Measurements from ENCODE around the gene TMC5.

The TMC5 gene

GRCh38 chr16:19378511-19378910 is 39.2 kb upstream of the TMC5 start:
- TF ChIP-seq CTCF (IDR thresholded peaks at IDR 0.05): no peak

GRCh38 chr16:19379838-19380237 is 37.8 kb upstream of the TMC5 start:
- peaks cover 45% of the 10 kb centered on the region for H3K27me3 ChIP-seq
- H3K4me1 ChIP-seq (ENCODE audit: control insufficient read depth in 1 of 2, insufficient read depth in 1 of 2, low read depth in 1 of 2, low read length in 1 of 2): no peaks in the 10 kb centered on the region
- H3K9me3 ChIP-seq: no peaks in the 10 kb centered on the region
- no peak overlapping the region for H3K4me3 ChIP-seq (ENCODE audit: low read depth in 1 of 2, low read length in 1 of 2)
- no peak for TF ChIP-seq CTCF (IDR thresholded peaks at IDR 0.05)
- no peak overlapping the region for H3K27ac ChIP-seq
- no peaks in the 10 kb centered on the region for H3K36me3 ChIP-seq

More at GRCh38 chr16:19378511-19378910, 39.2 kb upstream of the TMC5 start:
- Histone ChIP-seq H3K4me3 (ENCODE audit: low read depth in 1 of 2, low read length in 1 of 2) (no peak overlapping the region), H3K36me3 (no peaks in the 10 kb centered on the region), H3K27me3 (peaks cover 35% of the 10 kb centered on the region), H3K27ac (no peak overlapping the region), H3K9me3 (no peaks in the 10 kb centered on the region), H3K4me1 (ENCODE audit: control insufficient read depth in 1 of 2, insufficient read depth in 1 of 2, low read depth in 1 of 2, low read length in 1 of 2) (no peaks in the 10 kb centered on the region)

- H3K4me1 ChIP-seq (ENCODE audit: control insufficient read depth in 1 of 2, insufficient read depth in 1 of 2, low read depth in 1 of 2, low read length in 1 of 2): no peaks in the 10 kb centered on the region
- H3K36me3 ChIP-seq: no peaks in the 10 kb centered on the region
- H3K4me3 ChIP-seq (ENCODE audit: low read depth in 1 of 2, low read length in 1 of 2): no peak overlapping the region
- H3K27ac ChIP-seq: no peak overlapping the region
- TF ChIP-seq CTCF (IDR thresholded peaks at IDR 0.05): no peak
- H3K27me3 ChIP-seq: peaks cover 47% of the 10 kb centered on the region
- H3K9me3 ChIP-seq: no peaks in the 10 kb centered on the region
Observed at GRCh38 chr16:19380328-19380727, 37.4 kb upstream of the TMC5 start.

GRCh38 chr16:19382084-19382801 is 35.4 kb upstream of the TMC5 start:
- Histone ChIP-seq H3K4me3 (ENCODE audit: low read depth in 1 of 2, low read length in 1 of 2) (no peak overlapping the region), H3K27ac (no peak overlapping the region), H3K4me1 (ENCODE audit: control insufficient read depth in 1 of 2, insufficient read depth in 1 of 2, low read depth in 1 of 2, low read length in 1 of 2) (no peaks in the 10 kb centered on the region), H3K27me3 (peaks cover 47% of the 10 kb centered on the region), H3K9me3 (no peaks in the 10 kb centered on the region), H3K36me3 (no peaks in the 10 kb centered on the region)
- no peak for TF ChIP-seq CTCF (IDR thresholded peaks at IDR 0.05)

GRCh38 chr16:19382887-19383816 is 34.5 kb upstream of the TMC5 start:
- no peaks in the 10 kb centered on the region for H3K9me3 ChIP-seq
- no peak overlapping the region for H3K4me3 ChIP-seq (ENCODE audit: low read depth in 1 of 2, low read length in 1 of 2)
- TF ChIP-seq CTCF (IDR thresholded peaks at IDR 0.05): no peak
- H3K27me3 ChIP-seq: peaks cover 49% of the 10 kb centered on the region
- H3K4me1 ChIP-seq (ENCODE audit: control insufficient read depth in 1 of 2, insufficient read depth in 1 of 2, low read depth in 1 of 2, low read length in 1 of 2): no peaks in the 10 kb centered on the region
- H3K36me3 ChIP-seq: no peaks in the 10 kb centered on the region
- H3K27ac ChIP-seq: no peak overlapping the region

All from neutrophil (primary cell).